GM23338 (cell line): Measurements from ENCODE around the gene CTDSPL. TPM values are rescaled to one million over a fixed set of nuclear protein-coding genes. Genes with fewer than 3 reads are reported as not detected.

Experiments
- ATAC-seq: fragments of 200-7000 bp; cut with Tn5 transposase; 3 replicates; pipeline ENCODE4 v1.9.1; 2020
- DNase-seq: peaks from one replicate; pipeline ENCODE4 v3.0.0-alpha.2; 2015; ENCODE audit warnings: low spot score
- H2AFZ ChIP-seq: fragments of 200-600 bp; sonication (generic); 2 replicates; pipeline ENCODE4 v1.8.0; 2016; ENCODE audit warnings: antibody characterized with exemption, mild to moderate bottlenecking, moderate library complexity
- H3F3A ChIP-seq: fragments of 200-600 bp; sonication (generic); replicated peaks from 2 replicates; pipeline ENCODE4 v1.8.0; 2017; ENCODE audit warnings: antibody characterized with exemption, mixed run types, low read depth
- H3K27ac ChIP-seq: fragments of 200-600 bp; sonication (generic); 2 replicates; pipeline ENCODE4 v1.6.1; 2016; ENCODE audit warnings: low read depth
- H3K27me3 ChIP-seq: fragments of 200-600 bp; sonication (generic); 2 replicates; pipeline ENCODE4 v1.8.0; 2016; ENCODE audit warnings: mild to moderate bottlenecking, mixed run types, moderate library complexity; ENCODE audit not compliant: insufficient read depth
- H3K36me3 ChIP-seq: fragments of 200-600 bp; sonication (generic); 2 replicates; pipeline ENCODE4 v1.8.0; 2016; ENCODE audit warnings: mild to moderate bottlenecking; ENCODE audit not compliant: insufficient read depth
- H3K4me1 ChIP-seq: fragments of 200-600 bp; sonication (generic); 2 replicates; pipeline ENCODE4 v1.8.0; 2016; ENCODE audit warnings: mild to moderate bottlenecking, moderate library complexity; ENCODE audit not compliant: insufficient read depth
- H3K4me2 ChIP-seq: fragments of 200-600 bp; sonication (generic); 2 replicates; pipeline ENCODE4 v1.7.1; 2017; ENCODE audit warnings: mixed run types
- H3K4me3 ChIP-seq: fragments of 200-600 bp; sonication (generic); 2 replicates; pipeline ENCODE4 v1.6.1; 2016; ENCODE audit warnings: mixed run types
- H3K79me2 ChIP-seq: fragments of 200-600 bp; sonication (generic); replicated peaks from 2 replicates; pipeline ENCODE4 v1.8.0; 2017; ENCODE audit warnings: mild to moderate bottlenecking; ENCODE audit not compliant: insufficient read depth
- H3K9me2 ChIP-seq: fragments of 200-600 bp; sonication (generic); 2 replicates; pipeline ENCODE4 v1.8.0; 2017; ENCODE audit not compliant: insufficient read depth
- H4K20me1 ChIP-seq: fragments of 200-600 bp; sonication (generic); replicated peaks from 2 replicates; pipeline ENCODE4 v1.8.0; 2017; ENCODE audit warnings: mild to moderate bottlenecking; ENCODE audit not compliant: insufficient read depth
- H3K27ac Mint-ChIP-seq: 2 replicates; pipeline ENCODE4 v1.8.0; 2020; ENCODE audit warnings: inconsistent platforms, mild to moderate bottlenecking, moderate library complexity, mixed read lengths
- H3K27me3 Mint-ChIP-seq: 3 replicates; pipeline ENCODE4 v1.8.0; 2022; ENCODE audit warnings: low read depth, mild to moderate bottlenecking, moderate library complexity, mixed read lengths, inconsistent platforms; ENCODE audit not compliant: insufficient read depth, poor library complexity
- H3K36me3 Mint-ChIP-seq: 3 replicates; pipeline ENCODE4 v1.8.0; 2021; ENCODE audit warnings: low read depth, mild to moderate bottlenecking, inconsistent platforms, moderate library complexity, mixed read lengths
- H3K4me1 Mint-ChIP-seq: 3 replicates; pipeline ENCODE4 v1.8.0; 2020; ENCODE audit warnings: mild to moderate bottlenecking, inconsistent platforms, mixed read lengths
- H3K4me3 Mint-ChIP-seq: 3 replicates; pipeline ENCODE4 v1.8.0; 2021; ENCODE audit warnings: moderate library complexity, mild to moderate bottlenecking, inconsistent platforms, mixed read lengths
- H3K9me3 Mint-ChIP-seq: 3 replicates; pipeline ENCODE4 v1.8.0; 2020; ENCODE audit warnings: moderate library complexity, mild to moderate bottlenecking, inconsistent platforms, mixed read lengths
- CREB1 ChIP-seq: fragments of 250-450 bp; sonication (Bioruptor Pico); IDR thresholded peaks from 2 replicates; pipeline ENCODE4 v1.5.0; 2020; ENCODE audit warnings: low read depth, mild to moderate bottlenecking, moderate library complexity
- CTCF ChIP-seq, 2 experiments: fragments of 200-600 bp in 1 of 2; sonication (generic) in 1 of 2; conservative IDR thresholded peaks; 2 replicates each; pipeline versions ENCODE4 v1.5.1 to v1.6.1; 2016 to 2017; ENCODE audit warnings: antibody characterized with exemption in 2 of 2, low read depth in 2 of 2, mild to moderate bottlenecking in 2 of 2, moderate library complexity in 1 of 2
- ETS1 ChIP-seq: IDR thresholded peaks from 2 replicates; pipeline ENCODE4 v1.6.1; 2016; ENCODE audit warnings: antibody characterized with exemption
- EZH2 ChIP-seq: fragments of 200-600 bp; sonication (generic); IDR thresholded peaks from one replicate; pipeline ENCODE4 v1.8.0; 2017; ENCODE audit warnings: antibody characterized with exemption, mild to moderate bottlenecking, low read depth; ENCODE audit not compliant: unreplicated experiment
- EZH2phosphoT487 ChIP-seq: fragments of 200-600 bp; sonication (generic); IDR thresholded peaks from one replicate; pipeline ENCODE4 v1.8.1; 2018; ENCODE audit warnings: antibody characterized with exemption; ENCODE audit not compliant: unreplicated experiment
- JUNB ChIP-seq: IDR thresholded peaks from one replicate; pipeline ENCODE4 v1.6.1; 2016; ENCODE audit warnings: antibody characterized with exemption; ENCODE audit not compliant: unreplicated experiment
- NANOG ChIP-seq: IDR thresholded peaks from 2 replicates; pipeline ENCODE4 v1.6.1; 2016; ENCODE audit warnings: antibody characterized with exemption, borderline replicate concordance
- POLR2AphosphoS5 ChIP-seq: IDR thresholded peaks from 2 replicates; pipeline ENCODE4 v1.6.1; 2016; ENCODE audit warnings: antibody characterized with exemption, low read depth
- REST ChIP-seq: IDR thresholded peaks from one replicate; pipeline ENCODE4 v1.6.1; 2018; ENCODE audit warnings: antibody characterized with exemption; ENCODE audit not compliant: unreplicated experiment
- STAT1 ChIP-seq: IDR thresholded peaks from one replicate; pipeline ENCODE4 v1.6.1; 2016; ENCODE audit warnings: antibody characterized with exemption; ENCODE audit not compliant: unreplicated experiment
- ZNF114 ChIP-seq: fragments of 250-450 bp; sonication (Bioruptor Pico); IDR thresholded peaks from 2 replicates; pipeline ENCODE4 v1.5.0; 2020; ENCODE audit warnings: mild to moderate bottlenecking, moderate library complexity
- ZNF331 ChIP-seq: fragments of 250-450 bp; sonication (Bioruptor Pico); IDR thresholded peaks from 2 replicates; pipeline ENCODE4 v1.5.0; 2020; ENCODE audit warnings: low read depth, mild to moderate bottlenecking, moderate library complexity
- polyA plus RNA-seq: library from polyadenylated mRNA; unstranded; fragments of >200 nt; fragmentation: Nextera tagmentation; extraction: Ambion mirVana; gene quantifications from 2 replicates; pipeline ENCODE4 v1.2.1, GENCODE V29; 2016
- total RNA-seq: library from RNA; depleted of rRNA; stranded (reverse); fragments of >200 nt; shearing (Covaris generic); gene quantifications from 2 replicates; pipeline ENCODE4 v1.2.3, GENCODE V29; 2014
- TF ChIP-seq, protein P1 (sequence below): fragments of 250-450 bp; sonication (Bioruptor Pico); IDR thresholded peaks from 2 replicates; pipeline ENCODE4 v1.5.0; 2020; ENCODE audit warnings: mild to moderate bottlenecking, moderate library complexity

CTDSPL gene
- total and polyA plus RNA-seq, 2 experiments from 2014 or later = 23.2 to 42.0 TPM

DNA sequence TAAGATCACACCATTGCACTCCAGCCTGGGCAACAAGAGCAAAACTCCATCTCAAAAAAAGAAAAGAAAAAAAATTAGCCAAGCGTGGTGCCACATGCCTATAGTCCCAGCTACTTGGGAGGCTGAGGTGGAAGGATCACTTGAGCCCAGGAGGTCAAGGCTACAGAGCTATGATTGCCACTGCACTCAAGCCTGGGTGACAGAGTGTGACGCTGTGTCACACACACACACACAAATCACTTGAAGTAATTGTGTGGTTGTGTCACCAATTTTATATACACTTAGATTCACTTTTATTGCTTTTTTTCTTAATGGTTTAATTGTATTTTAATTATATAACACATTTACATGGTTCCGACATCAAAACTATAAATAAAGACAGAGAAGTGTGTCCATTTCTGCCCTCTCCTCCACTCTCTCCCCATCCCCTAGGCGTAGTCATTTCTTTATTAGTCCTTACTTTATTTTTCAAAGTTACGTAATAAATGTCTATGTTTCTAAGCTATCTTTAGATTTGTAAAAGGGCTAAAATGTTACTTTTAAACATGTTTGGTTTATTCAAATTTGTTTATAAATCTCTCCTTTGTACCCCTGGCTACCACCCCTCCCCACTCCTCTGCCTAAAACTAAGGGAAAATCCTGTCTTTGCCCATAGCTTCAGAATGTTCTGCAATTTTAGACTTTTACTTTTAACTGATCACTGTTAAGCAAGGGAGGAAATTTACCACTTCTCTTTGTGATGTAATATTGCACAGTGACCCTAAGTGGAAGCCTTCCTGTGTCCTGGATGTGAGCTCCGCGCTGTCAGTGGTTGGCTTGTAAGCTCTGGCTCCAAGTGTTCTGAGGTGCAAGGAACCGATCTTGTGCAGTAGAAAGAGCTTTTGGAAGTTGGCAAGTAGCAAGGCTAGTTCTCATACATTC, 118.1 kb downstream of the CTDSPL start:
- ATAC-seq (no peak), DNase-seq (no peak)
- TF ChIP-seq STAT1 (no peak), POLR2AphosphoS5 (no peak), ETS1 (no peak), CTCF (conservative IDR thresholded peaks at IDR 0.05; ENCODE audit: low read depth in 2 of 2) (no peak), CREB1 (CRISPR knock-in tag) (no peak), NANOG (no peak), ZNF331 (no peak), ZNF114 (no peak), REST (no peak), EZH2 (no peak), JUNB (no peak), EZH2phosphoT487 (no peak)
- TF ChIP-seq, protein P1, sequence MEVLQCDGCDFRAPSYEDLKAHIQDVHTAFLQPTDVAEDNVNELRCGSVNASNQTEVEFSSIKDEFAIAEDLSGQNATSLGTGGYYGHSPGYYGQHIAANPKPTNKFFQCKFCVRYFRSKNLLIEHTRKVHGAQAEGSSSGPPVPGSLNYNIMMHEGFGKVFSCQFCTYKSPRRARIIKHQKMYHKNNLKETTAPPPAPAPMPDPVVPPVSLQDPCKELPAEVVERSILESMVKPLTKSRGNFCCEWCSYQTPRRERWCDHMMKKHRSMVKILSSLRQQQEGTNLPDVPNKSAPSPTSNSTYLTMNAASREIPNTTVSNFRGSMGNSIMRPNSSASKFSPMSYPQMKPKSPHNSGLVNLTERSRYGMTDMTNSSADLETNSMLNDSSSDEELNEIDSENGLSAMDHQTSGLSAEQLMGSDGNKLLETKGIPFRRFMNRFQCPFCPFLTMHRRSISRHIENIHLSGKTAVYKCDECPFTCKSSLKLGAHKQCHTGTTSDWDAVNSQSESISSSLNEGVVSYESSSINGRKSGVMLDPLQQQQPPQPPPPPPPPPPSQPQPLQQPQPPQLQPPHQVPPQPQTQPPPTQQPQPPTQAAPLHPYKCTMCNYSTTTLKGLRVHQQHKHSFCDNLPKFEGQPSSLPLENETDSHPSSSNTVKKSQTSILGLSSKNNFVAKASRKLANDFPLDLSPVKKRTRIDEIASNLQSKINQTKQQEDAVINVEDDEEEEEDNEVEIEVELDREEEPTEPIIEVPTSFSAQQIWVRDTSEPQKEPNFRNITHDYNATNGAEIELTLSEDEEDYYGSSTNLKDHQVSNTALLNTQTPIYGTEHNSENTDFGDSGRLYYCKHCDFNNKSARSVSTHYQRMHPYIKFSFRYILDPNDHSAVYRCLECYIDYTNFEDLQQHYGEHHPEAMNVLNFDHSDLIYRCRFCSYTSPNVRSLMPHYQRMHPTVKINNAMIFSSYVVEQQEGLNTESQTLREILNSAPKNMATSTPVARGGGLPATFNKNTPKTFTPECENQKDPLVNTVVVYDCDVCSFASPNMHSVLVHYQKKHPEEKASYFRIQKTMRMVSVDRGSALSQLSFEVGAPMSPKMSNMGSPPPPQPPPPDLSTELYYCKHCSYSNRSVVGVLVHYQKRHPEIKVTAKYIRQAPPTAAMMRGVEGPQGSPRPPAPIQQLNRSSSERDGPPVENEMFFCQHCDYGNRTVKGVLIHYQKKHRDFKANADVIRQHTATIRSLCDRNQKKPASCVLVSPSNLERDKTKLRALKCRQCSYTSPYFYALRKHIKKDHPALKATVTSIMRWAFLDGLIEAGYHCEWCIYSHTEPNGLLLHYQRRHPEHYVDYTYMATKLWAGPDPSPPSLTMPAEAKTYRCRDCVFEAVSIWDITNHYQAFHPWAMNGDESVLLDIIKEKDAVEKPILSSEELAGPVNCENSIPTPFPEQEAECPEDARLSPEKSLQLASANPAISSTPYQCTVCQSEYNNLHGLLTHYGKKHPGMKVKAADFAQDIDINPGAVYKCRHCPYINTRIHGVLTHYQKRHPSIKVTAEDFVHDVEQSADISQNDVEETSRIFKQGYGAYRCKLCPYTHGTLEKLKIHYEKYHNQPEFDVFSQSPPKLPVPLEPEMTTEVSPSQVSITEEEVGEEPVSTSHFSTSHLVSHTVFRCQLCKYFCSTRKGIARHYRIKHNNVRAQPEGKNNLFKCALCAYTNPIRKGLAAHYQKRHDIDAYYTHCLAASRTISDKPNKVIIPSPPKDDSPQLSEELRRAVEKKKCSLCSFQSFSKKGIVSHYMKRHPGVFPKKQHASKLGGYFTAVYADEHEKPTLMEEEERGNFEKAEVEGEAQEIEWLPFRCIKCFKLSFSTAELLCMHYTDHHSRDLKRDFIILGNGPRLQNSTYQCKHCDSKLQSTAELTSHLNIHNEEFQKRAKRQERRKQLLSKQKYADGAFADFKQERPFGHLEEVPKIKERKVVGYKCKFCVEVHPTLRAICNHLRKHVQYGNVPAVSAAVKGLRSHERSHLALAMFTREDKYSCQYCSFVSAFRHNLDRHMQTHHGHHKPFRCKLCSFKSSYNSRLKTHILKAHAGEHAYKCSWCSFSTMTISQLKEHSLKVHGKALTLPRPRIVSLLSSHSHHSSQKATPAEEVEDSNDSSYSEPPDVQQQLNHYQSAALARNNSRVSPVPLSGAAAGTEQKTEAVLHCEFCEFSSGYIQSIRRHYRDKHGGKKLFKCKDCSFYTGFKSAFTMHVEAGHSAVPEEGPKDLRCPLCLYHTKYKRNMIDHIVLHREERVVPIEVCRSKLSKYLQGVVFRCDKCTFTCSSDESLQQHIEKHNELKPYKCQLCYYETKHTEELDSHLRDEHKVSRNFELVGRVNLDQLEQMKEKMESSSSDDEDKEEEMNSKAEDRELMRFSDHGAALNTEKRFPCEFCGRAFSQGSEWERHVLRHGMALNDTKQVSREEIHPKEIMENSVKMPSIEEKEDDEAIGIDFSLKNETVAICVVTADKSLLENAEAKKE (CRISPR knock-in tag) = no peak
- peaks cover 12% of the 10 kb centered on the region for H3K4me1 Mint-ChIP-seq
- H3K27me3 Mint-ChIP-seq = no peaks in the 10 kb centered on the region
- H3K9me3 Mint-ChIP-seq = no peaks in the 10 kb centered on the region
- Histone ChIP-seq H4K20me1 (peaks cover 2% of the 10 kb centered on the region; the same call in 1 of the 2 replicates), H3K27ac (no peak overlapping the region), H3F3A (no peaks in the 10 kb centered on the region), H3K27me3 (no peaks in the 10 kb centered on the region), H3K9me2 (no peaks in the 10 kb centered on the region), H3K36me3 (peaks cover 11% of the 10 kb centered on the region; the same call in 1 of the 2 replicates), H3K4me3 (no peak overlapping the region), H3K4me2 (no peak overlapping the region), H3K79me2 (no peaks in the 10 kb centered on the region), H2AFZ (no peak overlapping the region), H3K4me1 (no peaks in the 10 kb centered on the region)
- H3K36me3 Mint-ChIP-seq = peaks cover 11% of the 10 kb centered on the region
- H3K27ac Mint-ChIP-seq = no peak overlapping the region
- no peak overlapping the region for H3K4me3 Mint-ChIP-seq
